ENCODE measurements around the gene SNAPC4.

GRCh38 chr9:136385015-136385414, 15.0 kb downstream of the SNAPC4 start:
- TF ChIP-seq EZH2 (IDR thresholded peaks at IDR 0.05; ENCODE audit: low read length, missing control alignments): no peak
- TF ChIP-seq, protein P1, sequence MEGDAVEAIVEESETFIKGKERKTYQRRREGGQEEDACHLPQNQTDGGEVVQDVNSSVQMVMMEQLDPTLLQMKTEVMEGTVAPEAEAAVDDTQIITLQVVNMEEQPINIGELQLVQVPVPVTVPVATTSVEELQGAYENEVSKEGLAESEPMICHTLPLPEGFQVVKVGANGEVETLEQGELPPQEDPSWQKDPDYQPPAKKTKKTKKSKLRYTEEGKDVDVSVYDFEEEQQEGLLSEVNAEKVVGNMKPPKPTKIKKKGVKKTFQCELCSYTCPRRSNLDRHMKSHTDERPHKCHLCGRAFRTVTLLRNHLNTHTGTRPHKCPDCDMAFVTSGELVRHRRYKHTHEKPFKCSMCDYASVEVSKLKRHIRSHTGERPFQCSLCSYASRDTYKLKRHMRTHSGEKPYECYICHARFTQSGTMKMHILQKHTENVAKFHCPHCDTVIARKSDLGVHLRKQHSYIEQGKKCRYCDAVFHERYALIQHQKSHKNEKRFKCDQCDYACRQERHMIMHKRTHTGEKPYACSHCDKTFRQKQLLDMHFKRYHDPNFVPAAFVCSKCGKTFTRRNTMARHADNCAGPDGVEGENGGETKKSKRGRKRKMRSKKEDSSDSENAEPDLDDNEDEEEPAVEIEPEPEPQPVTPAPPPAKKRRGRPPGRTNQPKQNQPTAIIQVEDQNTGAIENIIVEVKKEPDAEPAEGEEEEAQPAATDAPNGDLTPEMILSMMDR (conservative IDR thresholded peaks at IDR 0.05 in 1 of 2, IDR thresholded peaks at IDR 0.05 in 1 of 2; ENCODE audit: low read depth in 1 of 2, low read length in 2 of 2): no peak
